SU-DHL-6 (cell line): ENCODE data around the gene MEGF10.

Experiments
- H2AFZ ChIP-seq: fragments of 200-600 bp; sonication (generic); 2 replicates; pipeline ENCODE4 v1.6.1; 2014; ENCODE audit warnings: low read depth, mild to moderate bottlenecking, moderate library complexity, mixed read lengths, antibody characterized with exemption, low read length; ENCODE audit not compliant: severe bottlenecking
- H3F3A ChIP-seq: fragments of 200-600 bp; shearing (Covaris generic); 2 replicates; pipeline ENCODE4 v1.6.0; 2016; ENCODE audit warnings: antibody characterized with exemption, mild to moderate bottlenecking; ENCODE audit not compliant: insufficient read depth
- H3K27ac ChIP-seq: fragments of 200-600 bp; sonication (generic); 2 replicates; pipeline ENCODE4 v1.5.1; 2016; ENCODE audit warnings: low read depth, mild to moderate bottlenecking, low read length, moderate library complexity, mixed read lengths
- H3K27me3 ChIP-seq: fragments of 200-600 bp; sonication (generic), shearing (Covaris generic); 2 replicates; pipeline ENCODE4 v1.6.0; 2014; ENCODE audit warnings: mild to moderate bottlenecking, low read length
- H3K36me3 ChIP-seq: fragments of 200-600 bp; sonication (generic); 2 replicates; pipeline ENCODE4 v1.6.1; 2014; ENCODE audit warnings: mild to moderate bottlenecking, low read length, mixed read lengths
- H3K4me2 ChIP-seq: fragments of 300-600, 200-600 bp; shearing (Covaris generic), sonication (generic); 2 replicates; pipeline ENCODE4 v1.6.0; 2014; ENCODE audit warnings: low read length, low read depth, mild to moderate bottlenecking; ENCODE audit not compliant: poor library complexity, severe bottlenecking
- H3K4me3 ChIP-seq: fragments of 200-600 bp; sonication (generic); 2 replicates; pipeline ENCODE4 v1.5.1; 2014; ENCODE audit warnings: antibody characterized with exemption, low read length, mild to moderate bottlenecking, mixed read lengths; ENCODE audit not compliant: insufficient read depth, poor library complexity, severe bottlenecking
- H3K79me2 ChIP-seq: fragments of 200-600 bp; sonication (generic); 2 replicates; pipeline ENCODE4 v1.6.1; 2014; ENCODE audit warnings: mild to moderate bottlenecking, low read length, moderate library complexity; ENCODE audit not compliant: insufficient read depth
- H3K9ac ChIP-seq: fragments of 200-600 bp; sonication (generic); 2 replicates; pipeline ENCODE4 v1.7.0; 2014; ENCODE audit warnings: mild to moderate bottlenecking, low read length
- H3K9me2 ChIP-seq: fragments of 200-600 bp; sonication (generic); replicated peaks from 2 replicates; pipeline ENCODE4 v1.6.1; 2014; ENCODE audit warnings: low read length; ENCODE audit not compliant: insufficient read depth
- H3K9me3 ChIP-seq: fragments of 200-600 bp; sonication (generic); 2 replicates; pipeline ENCODE4 v1.6.1; 2014; ENCODE audit warnings: low read length, mixed read lengths; ENCODE audit not compliant: insufficient read depth
- H4K20me1 ChIP-seq: fragments of 200-600 bp; sonication (generic); 2 replicates; pipeline ENCODE4 v1.6.1; 2014; ENCODE audit warnings: low read depth, mild to moderate bottlenecking, antibody characterized with exemption, low read length, moderate library complexity, mixed read lengths
- CTCF ChIP-seq: fragments of 200-600 bp; sonication (generic); IDR thresholded peaks from one replicate; pipeline ENCODE4 v1.5.1; 2017; ENCODE audit warnings: antibody characterized with exemption, mild to moderate bottlenecking, low read length, moderate library complexity; ENCODE audit not compliant: insufficient read depth, poor library complexity, severe bottlenecking
- EZH2phosphoT487 ChIP-seq: fragments of 200-600 bp; sonication (generic), shearing (Covaris generic); conservative IDR thresholded peaks from 2 replicates; pipeline ENCODE4 v1.6.1; 2018; ENCODE audit warnings: mild to moderate bottlenecking, antibody characterized with exemption, low read length, moderate library complexity, mixed read lengths

MEGF10 gene

GRCh38 chr5:127444171-127444570 is 153.6 kb downstream of the MEGF10 start:
- H4K20me1 ChIP-seq: no peaks in the 10 kb centered on the region
- no peaks in the 10 kb centered on the region for H3K36me3 ChIP-seq
- no peaks in the 10 kb centered on the region for H3K27me3 ChIP-seq
- no peak overlapping the region for H2AFZ ChIP-seq
- no peaks in the 10 kb centered on the region for H3K9me3 ChIP-seq
- no peaks in the 10 kb centered on the region for H3F3A ChIP-seq
- TF ChIP-seq CTCF: no peak
- no peaks in the 10 kb centered on the region for H3K79me2 ChIP-seq
- H3K9me2 ChIP-seq: no peaks in the 10 kb centered on the region
- no peak overlapping the region for H3K4me3 ChIP-seq
- H3K9ac ChIP-seq: no peak overlapping the region
- no peak overlapping the region for H3K4me2 ChIP-seq
- H3K27ac ChIP-seq: no peak overlapping the region

- Histone ChIP-seq H3K79me2 (no peaks in the 10 kb centered on the region), H3K9ac (no peak overlapping the region), H2AFZ (no peak overlapping the region), H3K27ac (no peak overlapping the region), H4K20me1 (no peaks in the 10 kb centered on the region), H3K4me3 (no peak overlapping the region), H3K27me3 (no peaks in the 10 kb centered on the region), H3K9me3 (no peaks in the 10 kb centered on the region), H3K9me2 (no peaks in the 10 kb centered on the region), H3F3A (no peaks in the 10 kb centered on the region), H3K36me3 (no peaks in the 10 kb centered on the region), H3K4me2 (no peak overlapping the region)
- TF ChIP-seq CTCF (no peak), EZH2phosphoT487 (no peak)
Measured at GRCh38 chr5:127445328-127445727, 154.7 kb downstream of the MEGF10 start.

GRCh38 chr5:127446626-127447025 is 156.0 kb downstream of the MEGF10 start:
- Histone ChIP-seq H3K27me3 (no peaks in the 10 kb centered on the region), H3K9ac (no peak overlapping the region), H3K79me2 (no peaks in the 10 kb centered on the region), H3F3A (no peaks in the 10 kb centered on the region), H3K36me3 (no peaks in the 10 kb centered on the region), H3K9me3 (no peaks in the 10 kb centered on the region), H2AFZ (no peak overlapping the region), H3K27ac (no peak overlapping the region), H3K9me2 (no peaks in the 10 kb centered on the region), H4K20me1 (no peaks in the 10 kb centered on the region), H3K4me3 (no peak overlapping the region), H3K4me2 (no peak overlapping the region)
- TF ChIP-seq EZH2phosphoT487 (no peak), CTCF (no peak)

DNA sequence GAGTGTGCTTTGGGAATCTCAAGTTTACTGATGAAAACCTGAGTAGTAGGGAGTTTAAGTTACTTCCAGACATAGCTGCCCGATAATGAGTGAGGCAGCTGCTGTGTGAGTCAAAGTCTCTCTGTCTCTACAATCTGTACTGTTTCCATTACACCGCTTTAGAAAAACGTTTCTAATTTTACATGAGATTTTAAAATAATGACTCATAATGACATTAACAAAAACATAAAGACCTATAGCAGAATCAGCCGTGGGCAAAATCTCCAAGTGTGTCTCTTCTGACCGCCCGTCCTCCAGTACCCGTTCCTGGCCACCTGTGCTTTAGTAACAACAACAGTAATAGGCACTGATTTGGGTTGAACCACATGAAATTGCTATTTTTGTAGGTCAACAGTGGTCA is 157.2 kb downstream of the MEGF10 start:
- H3K27me3 ChIP-seq: no peaks in the 10 kb centered on the region
- H3K27ac ChIP-seq: no peak overlapping the region
- TF ChIP-seq EZH2phosphoT487 (no peak), CTCF (no peak)
- H3F3A ChIP-seq: no peaks in the 10 kb centered on the region
- H3K4me3 ChIP-seq: no peak overlapping the region
- no peak overlapping the region for H3K4me2 ChIP-seq
- H3K36me3 ChIP-seq: no peaks in the 10 kb centered on the region
- no peaks in the 10 kb centered on the region for H3K9me3 ChIP-seq
- H3K9ac ChIP-seq: no peak overlapping the region
- no peaks in the 10 kb centered on the region for H3K9me2 ChIP-seq
- no peaks in the 10 kb centered on the region for H3K79me2 ChIP-seq
- no peaks in the 10 kb centered on the region for H4K20me1 ChIP-seq
- no peak overlapping the region for H2AFZ ChIP-seq
